Measurements from ENCODE around the gene PLA2G5.

DNA sequence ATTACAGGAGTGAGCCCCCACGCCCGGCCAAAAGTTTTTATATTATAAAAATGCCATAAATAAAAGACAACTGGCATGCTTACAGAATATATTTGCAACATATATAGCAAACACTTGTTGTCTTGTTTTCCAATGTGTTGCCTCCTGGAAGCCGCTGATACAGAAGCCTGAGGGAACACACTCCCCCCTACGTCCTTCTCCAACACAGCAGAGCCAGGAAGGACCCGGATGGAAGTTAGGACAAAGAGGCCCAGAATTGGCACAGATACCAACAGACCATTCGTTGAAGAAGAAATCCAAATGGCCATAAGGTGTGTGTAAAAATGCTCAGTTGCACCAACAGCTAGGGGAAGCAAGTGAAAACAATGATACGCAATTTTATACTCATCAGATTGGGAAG is 1.3 kb upstream of the PLA2G5 start:
- TF ChIP-seq, protein P1, sequence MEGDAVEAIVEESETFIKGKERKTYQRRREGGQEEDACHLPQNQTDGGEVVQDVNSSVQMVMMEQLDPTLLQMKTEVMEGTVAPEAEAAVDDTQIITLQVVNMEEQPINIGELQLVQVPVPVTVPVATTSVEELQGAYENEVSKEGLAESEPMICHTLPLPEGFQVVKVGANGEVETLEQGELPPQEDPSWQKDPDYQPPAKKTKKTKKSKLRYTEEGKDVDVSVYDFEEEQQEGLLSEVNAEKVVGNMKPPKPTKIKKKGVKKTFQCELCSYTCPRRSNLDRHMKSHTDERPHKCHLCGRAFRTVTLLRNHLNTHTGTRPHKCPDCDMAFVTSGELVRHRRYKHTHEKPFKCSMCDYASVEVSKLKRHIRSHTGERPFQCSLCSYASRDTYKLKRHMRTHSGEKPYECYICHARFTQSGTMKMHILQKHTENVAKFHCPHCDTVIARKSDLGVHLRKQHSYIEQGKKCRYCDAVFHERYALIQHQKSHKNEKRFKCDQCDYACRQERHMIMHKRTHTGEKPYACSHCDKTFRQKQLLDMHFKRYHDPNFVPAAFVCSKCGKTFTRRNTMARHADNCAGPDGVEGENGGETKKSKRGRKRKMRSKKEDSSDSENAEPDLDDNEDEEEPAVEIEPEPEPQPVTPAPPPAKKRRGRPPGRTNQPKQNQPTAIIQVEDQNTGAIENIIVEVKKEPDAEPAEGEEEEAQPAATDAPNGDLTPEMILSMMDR (IDR thresholded peaks at IDR 0.05): no peak
- no peak for TF ChIP-seq POLR2A (IDR thresholded peaks at IDR 0.05)

Measured in body of pancreas (tissue), 4 donors.